HUES64 (cell line): ENCODE results near the gene BLZF1.
"Not testable (repeated sequence)": the region's sequence is repeated elsewhere in the genome, so short reads cannot be mapped to it uniquely, and the experiment has no call there.

Source experiments
- H3K27ac ChIP-seq: 2 replicates; pipeline ENCODE4 v1.7.0; 2013; ENCODE audit warnings: low read depth, low read length, inconsistent platforms
- H3K27me3 ChIP-seq: 2 replicates; pipeline ENCODE4 v1.6.1; 2013; ENCODE audit warnings: mild to moderate bottlenecking, low read length; ENCODE audit not compliant: insufficient read depth
- H3K36me3 ChIP-seq: 2 replicates; pipeline ENCODE4 v1.6.1; 2013; ENCODE audit warnings: mild to moderate bottlenecking, low read length; ENCODE audit not compliant: insufficient read depth
- H3K4me1 ChIP-seq: 2 replicates; pipeline ENCODE4 v1.6.1; 2013; ENCODE audit warnings: mild to moderate bottlenecking, low read length, moderate library complexity; ENCODE audit not compliant: insufficient read depth
- H3K4me3 ChIP-seq: 2 replicates; pipeline ENCODE4 v1.5.1; 2013; ENCODE audit warnings: mild to moderate bottlenecking, low read length, moderate library complexity
- H3K9ac ChIP-seq: 2 replicates; pipeline ENCODE4 v1.6.1; 2013; ENCODE audit warnings: mild to moderate bottlenecking, low read depth, low read length
- H3K9me3 ChIP-seq: 2 replicates; pipeline ENCODE4 v1.6.1; 2013; ENCODE audit warnings: low read depth, low read length; ENCODE audit not compliant: insufficient read depth
- WGBS: fragments of 150-250, 120-280 bp; methylation state at CpG from one replicate; pipeline ENCODE4 v1.1.7; 2013; ENCODE audit warnings: missing lambda C conversion rate; 5-methylcytosine and 5-hydroxymethylcytosine counted together

The BLZF1 gene

GRCh38 chr1:169336947-169337715 lies 30.9 kb upstream of the BLZF1 start:
- H3K9me3 ChIP-seq, H3K4me1 ChIP-seq, H3K36me3 ChIP-seq, H3K27ac ChIP-seq, H3K9ac ChIP-seq, H3K4me3 ChIP-seq, H3K27me3 ChIP-seq: not testable (repeated sequence)
- WGBS = 97% methylated on average over 35 of the region's 35 CpGs

- WGBS = 83% methylated on average over 1 of the region's 2 CpGs
These were observed 29.4 kb upstream of the BLZF1 start for GRCh38 chr1:169338617-169339016.

GRCh38 chr1:169339773-169340172 lies 28.2 kb upstream of the BLZF1 start:
- Histone ChIP-seq H3K9me3 (peaks cover 6% of the 10 kb centered on the region; the same call in 1 of the 2 replicates), H3K36me3 (no peaks in the 10 kb centered on the region), H3K9ac (no peak overlapping the region), H3K27ac (no peak overlapping the region), H3K27me3 (no peaks in the 10 kb centered on the region), H3K4me3 (no peak overlapping the region), H3K4me1 (peaks cover 3% of the 10 kb centered on the region; the same call in 1 of the 2 replicates)

More at GRCh38 chr1:169338617-169339016, 29.4 kb upstream of the BLZF1 start:
- Histone ChIP-seq H3K9me3 (peaks cover 6% of the 10 kb centered on the region; the same call in 1 of the 2 replicates), H3K27ac (no peak overlapping the region), H3K9ac (no peak overlapping the region), H3K4me1 (peaks cover 3% of the 10 kb centered on the region; the same call in 1 of the 2 replicates), H3K27me3 (no peaks in the 10 kb centered on the region), H3K36me3 (no peaks in the 10 kb centered on the region), H3K4me3 (no peak overlapping the region)

GRCh38 chr1:169340882-169341281 lies 27.1 kb upstream of the BLZF1 start:
- Histone ChIP-seq H3K27ac (peak overlapping the region; percentile 66; the same call in 1 of the 2 replicates), H3K9ac (no peak overlapping the region)
- WGBS = 74% methylated on average over 5 of the region's 5 CpGs

GRCh38 chr1:169342096-169342495 lies 25.9 kb upstream of the BLZF1 start:
- not testable (repeated sequence) for H3K9ac ChIP-seq, H3K27me3 ChIP-seq, H3K4me1 ChIP-seq, H3K4me3 ChIP-seq, H3K9me3 ChIP-seq, H3K36me3 ChIP-seq, H3K27ac ChIP-seq
- 87% methylated on average over 2 of the region's 3 CpGs for WGBS

More at GRCh38 chr1:169340882-169341281, 27.1 kb upstream of the BLZF1 start:
- Histone ChIP-seq H3K36me3 (no peaks in the 10 kb centered on the region), H3K27me3 (no peaks in the 10 kb centered on the region), H3K4me1 (peaks cover 3% of the 10 kb centered on the region; the same call in 1 of the 2 replicates), H3K4me3 (no peak overlapping the region), H3K9me3 (peaks cover 6% of the 10 kb centered on the region; the same call in 1 of the 2 replicates)

GRCh38 chr1:169345511-169345910 lies 22.5 kb upstream of the BLZF1 start:
- no peak overlapping the region for H3K4me3 ChIP-seq
- peaks cover 3% of the 10 kb centered on the region; the same call in 1 of the 2 replicates for H3K4me1 ChIP-seq
- H3K36me3 ChIP-seq = no peaks in the 10 kb centered on the region
- H3K9ac ChIP-seq = no peak overlapping the region
- H3K9me3 ChIP-seq = peaks cover 6% of the 10 kb centered on the region; the same call in 1 of the 2 replicates
- H3K27me3 ChIP-seq = no peaks in the 10 kb centered on the region
- WGBS = 95% methylated on average over 1 of the region's 1 CpG
- H3K27ac ChIP-seq = no peak overlapping the region

GRCh38 chr1:169346036-169346589 lies 21.9 kb upstream of the BLZF1 start:
- 95% methylated on average over 3 of the region's 3 CpGs for WGBS

GRCh38 chr1:169347688-169348382 lies 20.2 kb upstream of the BLZF1 start:
- H3K9ac ChIP-seq = no peak overlapping the region
- no peak overlapping the region for H3K4me3 ChIP-seq
- H3K27ac ChIP-seq = no peak overlapping the region
- H3K4me1 ChIP-seq = no peaks in the 10 kb centered on the region
- no peaks in the 10 kb centered on the region for H3K9me3 ChIP-seq
- no peaks in the 10 kb centered on the region for H3K36me3 ChIP-seq
- H3K27me3 ChIP-seq = no peaks in the 10 kb centered on the region
- WGBS = 90% methylated on average over 2 of the region's 2 CpGs

More at GRCh38 chr1:169346036-169346589, 21.9 kb upstream of the BLZF1 start:
- Histone ChIP-seq H3K27me3 (no peaks in the 10 kb centered on the region), H3K27ac (no peak overlapping the region), H3K36me3 (no peaks in the 10 kb centered on the region), H3K4me1 (no peaks in the 10 kb centered on the region), H3K9ac (no peak overlapping the region), H3K9me3 (peaks cover 6% of the 10 kb centered on the region; the same call in 1 of the 2 replicates), H3K4me3 (no peak overlapping the region)

- H3K9me3 ChIP-seq = no peaks in the 10 kb centered on the region
- H3K27me3 ChIP-seq = no peaks in the 10 kb centered on the region
- H3K4me3 ChIP-seq = no peak overlapping the region
- no peak overlapping the region for H3K27ac ChIP-seq
- 66% methylated on average over 4 of the region's 5 CpGs for WGBS
- H3K9ac ChIP-seq = no peak overlapping the region
- H3K36me3 ChIP-seq = no peaks in the 10 kb centered on the region
- no peaks in the 10 kb centered on the region for H3K4me1 ChIP-seq
These were observed 19.5 kb upstream of the BLZF1 start for GRCh38 chr1:169348383-169349036.

- H3K4me3 ChIP-seq = no peak overlapping the region
- H3K27ac ChIP-seq = no peak overlapping the region
- peaks cover 6% of the 10 kb centered on the region; the same call in 1 of the 2 replicates for H3K9me3 ChIP-seq
- no peaks in the 10 kb centered on the region for H3K36me3 ChIP-seq
- 90% methylated on average over 1 of the region's 1 CpG for WGBS
- no peaks in the 10 kb centered on the region for H3K27me3 ChIP-seq
- H3K9ac ChIP-seq = no peak overlapping the region
- no peaks in the 10 kb centered on the region for H3K4me1 ChIP-seq
These were observed 7.6 kb upstream of the BLZF1 start for GRCh38 chr1:169360415-169360814.
